ENCODE data around the gene SLC49A3.

The SLC49A3 gene

GRCh38 chr4:664713-665231 lies 24.2 kb downstream of the SLC49A3 start:
- no peak for DNase-seq

DNA sequence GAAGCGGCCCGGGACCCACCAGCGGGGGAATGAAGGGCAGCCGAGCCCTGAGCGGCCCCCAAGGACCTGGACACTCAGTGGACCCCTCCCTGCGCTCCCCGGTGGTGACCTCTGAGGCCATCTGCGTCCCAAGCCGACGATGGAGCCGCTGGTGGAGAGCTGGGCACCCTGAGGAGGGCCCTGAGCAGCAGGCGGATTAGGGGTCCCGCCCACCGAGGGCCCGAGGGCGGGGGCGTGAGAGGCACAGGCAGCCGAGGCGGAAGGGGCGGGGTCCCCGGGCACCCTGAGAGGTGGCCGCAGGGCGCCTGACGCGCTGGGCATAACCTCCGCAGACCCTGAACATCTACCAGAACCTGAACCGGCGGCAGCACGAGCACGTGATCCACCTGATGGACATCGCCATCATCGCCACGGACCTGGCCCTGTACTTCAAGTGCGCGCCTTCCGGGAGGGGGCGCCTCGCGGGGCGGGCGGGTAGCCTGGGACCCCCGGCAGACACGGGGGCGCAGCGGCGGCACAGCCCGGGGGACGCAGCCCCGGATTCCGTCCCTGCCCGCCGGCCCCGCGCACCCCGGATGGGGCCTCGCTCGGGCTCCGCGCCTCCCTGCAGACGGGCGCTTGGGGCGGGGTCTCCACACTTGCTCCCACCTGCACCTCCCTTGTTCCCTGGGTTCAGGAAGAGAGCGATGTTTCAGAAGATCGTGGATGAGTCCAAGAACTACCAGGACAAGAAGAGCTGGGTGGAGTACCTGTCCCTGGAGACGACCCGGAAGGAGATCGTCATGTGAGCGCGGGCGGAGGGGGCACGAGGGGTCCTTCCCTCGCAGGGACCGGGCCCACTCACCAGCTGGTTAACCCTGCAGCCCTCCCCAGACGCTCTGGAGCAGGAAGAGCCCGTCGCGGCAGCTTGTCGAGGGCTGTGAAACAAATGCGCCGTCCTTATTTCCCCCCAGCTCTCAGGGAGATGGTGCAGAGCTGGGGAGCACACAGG lies 25.2 kb downstream of the SLC49A3 start:
- peak; percentile 78 to 79 for DNase-seq

- no peak for DNase-seq
Observed at GRCh38 chr4:663046-663437, 25.9 kb downstream of the SLC49A3 start.

DNA sequence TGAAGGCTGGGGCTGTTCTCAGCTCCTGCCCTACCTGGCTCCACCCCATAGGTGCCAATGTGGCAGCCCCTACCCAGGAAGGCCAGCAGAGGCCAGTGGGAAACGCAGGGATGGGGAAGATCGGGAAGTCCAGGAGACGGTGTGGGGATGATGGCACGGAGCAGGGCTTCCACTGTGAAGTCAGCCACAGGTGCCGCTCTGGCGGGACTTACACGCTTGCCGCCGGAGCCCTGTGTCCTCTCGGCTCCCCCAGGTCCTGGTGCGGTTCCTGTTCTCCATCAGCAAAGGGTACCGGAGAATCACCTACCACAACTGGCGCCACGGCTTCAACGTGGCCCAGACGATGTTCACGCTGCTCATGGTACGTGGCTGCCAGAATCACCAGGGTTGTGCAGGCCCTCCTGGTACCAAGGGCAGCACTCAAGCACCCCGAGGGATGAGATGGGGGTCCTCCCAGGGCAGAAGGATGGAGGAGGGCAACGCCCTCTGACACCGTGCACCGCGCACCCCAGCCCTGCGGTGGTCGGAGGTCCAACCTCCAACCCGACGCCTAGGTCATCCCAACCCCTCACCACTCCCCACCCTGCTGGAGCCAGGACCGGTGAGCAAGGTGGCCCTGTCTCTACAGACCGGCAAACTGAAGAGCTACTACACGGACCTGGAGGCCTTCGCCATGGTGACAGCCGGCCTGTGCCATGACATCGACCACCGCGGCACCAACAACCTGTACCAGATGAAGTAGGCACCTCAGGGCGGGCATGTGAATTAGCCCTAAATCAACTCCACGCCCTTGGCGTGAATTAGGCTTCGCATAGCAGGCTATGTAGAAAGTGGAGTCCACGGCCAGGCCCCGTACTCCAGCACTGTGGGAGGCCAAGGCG lies 26.8 kb downstream of the SLC49A3 start:
- no peak for DNase-seq

GRCh38 chr4:661231-661630 lies 27.7 kb downstream of the SLC49A3 start:
- DNase-seq = no peak

- no peak for DNase-seq
Observed at GRCh38 chr4:660401-660800, 28.6 kb downstream of the SLC49A3 start.

- DNase-seq = no peak
Observed at GRCh38 chr4:659851-660250, 29.1 kb downstream of the SLC49A3 start.

- DNase-seq = no peak
Observed at GRCh38 chr4:658681-659667, 30.0 kb downstream of the SLC49A3 start.

DNA sequence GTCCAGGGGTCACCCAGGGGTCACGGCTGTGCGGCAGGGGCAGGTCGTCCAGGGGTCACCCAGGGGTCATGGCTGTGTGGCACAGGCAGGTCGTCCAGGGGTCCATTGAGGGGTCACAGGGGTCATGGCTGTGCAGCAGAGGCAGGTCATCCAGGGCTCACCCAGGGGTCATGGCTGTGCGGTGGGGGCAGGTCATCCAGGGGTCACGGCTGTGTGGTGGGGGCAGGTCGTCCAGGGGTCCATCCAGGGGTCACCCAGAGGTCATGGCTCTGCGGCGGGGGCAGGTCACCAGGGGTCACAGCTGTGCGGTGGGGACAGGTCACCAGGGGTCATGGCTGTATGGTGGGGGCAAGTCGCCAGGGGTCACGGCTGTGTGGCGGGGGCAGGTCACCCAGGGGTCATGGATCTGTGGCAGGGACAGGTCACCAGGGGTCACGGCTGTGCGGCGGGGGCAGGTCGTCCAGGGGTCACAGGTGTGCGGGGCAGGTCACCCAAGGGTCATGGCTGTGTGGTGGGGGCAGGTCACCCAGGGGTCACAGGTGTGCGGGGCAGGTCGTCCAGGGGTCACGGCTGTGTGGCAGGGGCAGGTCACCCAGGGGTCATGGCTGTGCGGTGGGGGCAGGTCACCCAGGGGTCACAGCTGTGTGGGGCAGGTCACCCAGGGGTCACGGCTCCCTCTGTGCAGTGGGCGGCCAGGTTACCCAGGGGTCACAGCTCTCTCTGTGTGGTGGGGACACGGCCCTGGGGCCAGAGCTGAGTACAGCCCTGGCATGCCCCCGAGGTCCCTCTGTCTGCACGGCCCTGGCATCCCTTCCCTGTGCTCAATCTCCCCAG lies 30.9 kb downstream of the SLC49A3 start:
- DNase-seq = no peak

- no peak for DNase-seq
Observed at GRCh38 chr4:657338-657833, 31.6 kb downstream of the SLC49A3 start.

DNA sequence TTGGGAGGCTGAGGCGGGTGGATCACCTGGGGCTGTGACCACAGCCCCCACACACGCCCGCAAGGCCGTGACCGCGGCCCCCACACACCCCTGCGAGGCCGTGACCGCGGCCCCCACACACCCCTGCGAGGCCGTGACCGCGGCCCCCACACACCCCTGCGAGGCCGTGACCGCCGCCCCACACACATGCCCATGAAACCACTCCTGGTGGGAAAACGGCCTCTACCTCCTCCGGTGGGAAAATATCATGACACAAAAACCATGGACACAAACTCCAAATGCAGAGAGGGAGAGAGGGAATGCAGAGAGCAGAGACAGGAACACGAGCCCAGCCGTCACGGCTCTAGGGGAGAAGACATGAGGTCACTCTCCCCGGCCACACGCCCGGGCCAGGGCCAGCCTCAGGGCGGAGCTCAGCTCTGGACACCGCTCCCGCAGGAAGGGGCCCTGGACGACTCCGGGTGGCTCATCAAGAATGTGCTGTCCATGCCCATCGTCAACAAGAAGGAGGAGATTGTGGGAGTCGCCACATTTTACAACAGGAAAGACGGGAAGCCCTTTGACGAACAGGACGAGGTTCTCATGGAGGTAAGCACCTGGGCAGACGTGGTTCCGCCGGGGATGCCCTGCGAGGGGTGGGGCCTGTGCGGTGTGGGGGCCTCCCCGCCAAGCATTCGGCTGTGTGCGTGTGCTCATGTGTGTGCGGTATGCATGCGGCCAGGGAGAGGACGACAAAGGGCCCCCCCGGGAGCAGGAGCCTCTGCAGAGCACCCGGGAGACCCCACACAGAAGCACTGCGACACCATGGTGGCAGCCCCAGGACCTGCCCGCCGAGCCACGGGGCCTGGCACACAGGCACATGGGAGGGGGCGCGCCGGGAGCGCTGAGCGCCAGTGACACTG lies 32.3 kb downstream of the SLC49A3 start:
- DNase-seq = no peak

DNA sequence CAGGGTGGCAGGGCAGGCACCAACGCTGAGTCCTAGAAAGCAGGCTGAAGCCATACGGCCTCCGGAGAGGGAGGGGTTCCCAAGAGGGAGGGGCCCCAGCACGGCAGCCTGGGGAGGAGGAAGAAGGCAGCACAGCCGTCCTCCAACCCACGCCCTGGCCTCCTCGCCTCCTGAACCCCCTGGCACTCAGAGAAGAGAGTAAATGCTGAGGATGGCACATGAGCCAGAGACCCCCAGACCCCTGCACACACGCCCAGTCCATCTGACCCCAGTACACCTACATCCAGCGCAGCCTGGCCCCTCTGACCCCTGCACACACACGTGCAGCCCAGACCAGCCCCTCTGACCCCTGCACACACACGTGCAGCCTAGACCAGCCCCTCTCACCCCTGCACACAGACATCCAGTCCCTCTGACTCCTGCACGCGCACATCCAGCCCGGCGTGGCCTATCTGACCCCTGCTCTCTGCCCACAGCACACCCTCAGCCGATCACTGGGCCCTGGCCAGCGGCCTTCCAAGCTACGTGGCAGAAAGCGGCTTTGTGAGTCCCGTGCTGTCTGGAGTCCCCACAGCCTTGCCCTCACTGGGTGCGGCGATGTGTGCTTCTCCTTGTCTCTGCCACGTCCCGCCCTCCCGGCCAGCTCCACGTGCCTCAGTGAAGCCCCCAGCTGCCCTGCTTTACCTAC lies 33.3 kb downstream of the SLC49A3 start:
- DNase-seq = no peak

DNA sequence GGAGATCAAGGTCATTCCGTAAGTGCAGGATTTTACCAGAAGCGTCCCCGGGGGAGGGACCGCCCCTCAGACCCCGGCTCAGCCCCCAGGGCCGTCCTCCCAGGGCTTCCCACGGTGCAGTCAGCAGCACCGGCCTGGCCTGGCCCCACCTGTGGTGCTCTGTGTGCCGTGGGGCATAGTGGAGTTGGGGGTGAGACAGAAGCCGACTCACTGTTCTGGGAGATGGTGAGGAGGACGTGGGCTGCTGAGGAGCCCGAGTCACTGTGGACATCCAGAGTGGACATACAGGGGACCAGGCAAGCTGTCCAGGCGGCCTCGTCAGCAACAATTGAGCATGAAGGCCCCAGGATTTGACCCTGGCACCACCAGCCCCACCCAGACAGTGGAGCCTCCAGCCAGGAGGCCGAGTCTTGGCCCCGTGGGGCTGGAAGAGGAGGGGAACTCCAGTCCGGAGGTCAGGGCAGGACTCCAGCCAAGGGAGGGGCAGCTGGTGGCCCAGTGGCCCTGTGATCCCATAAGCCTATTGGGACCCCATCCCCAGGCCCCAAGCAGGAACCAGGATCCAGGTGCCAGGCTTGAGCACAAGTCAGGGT lies 34.0 kb downstream of the SLC49A3 start:
- DNase-seq = no peak

DNA sequence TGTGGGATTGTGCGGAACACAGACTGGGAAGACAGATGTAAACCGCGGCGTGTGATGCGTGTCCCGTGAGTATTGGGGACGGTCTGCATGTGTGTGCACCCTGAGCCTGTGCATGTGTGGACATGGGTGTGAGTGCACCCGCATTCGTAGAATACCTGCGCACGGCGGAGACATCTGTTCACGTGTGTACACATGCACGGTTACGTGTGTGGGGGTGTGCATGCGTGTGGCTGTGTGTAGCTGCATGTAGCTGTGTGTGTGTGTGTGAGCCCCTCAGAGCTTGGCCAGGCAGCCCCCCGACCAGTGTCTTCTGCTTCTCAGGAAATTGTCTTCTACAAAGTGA lies 34.5 kb downstream of the SLC49A3 start:
- no peak for DNase-seq

- DNase-seq = no peak
Observed at GRCh38 chr4:653831-654502, 35.0 kb downstream of the SLC49A3 start.

GRCh38 chr4:653080-653821 lies 35.7 kb downstream of the SLC49A3 start:
- DNase-seq = no peak

DNA sequence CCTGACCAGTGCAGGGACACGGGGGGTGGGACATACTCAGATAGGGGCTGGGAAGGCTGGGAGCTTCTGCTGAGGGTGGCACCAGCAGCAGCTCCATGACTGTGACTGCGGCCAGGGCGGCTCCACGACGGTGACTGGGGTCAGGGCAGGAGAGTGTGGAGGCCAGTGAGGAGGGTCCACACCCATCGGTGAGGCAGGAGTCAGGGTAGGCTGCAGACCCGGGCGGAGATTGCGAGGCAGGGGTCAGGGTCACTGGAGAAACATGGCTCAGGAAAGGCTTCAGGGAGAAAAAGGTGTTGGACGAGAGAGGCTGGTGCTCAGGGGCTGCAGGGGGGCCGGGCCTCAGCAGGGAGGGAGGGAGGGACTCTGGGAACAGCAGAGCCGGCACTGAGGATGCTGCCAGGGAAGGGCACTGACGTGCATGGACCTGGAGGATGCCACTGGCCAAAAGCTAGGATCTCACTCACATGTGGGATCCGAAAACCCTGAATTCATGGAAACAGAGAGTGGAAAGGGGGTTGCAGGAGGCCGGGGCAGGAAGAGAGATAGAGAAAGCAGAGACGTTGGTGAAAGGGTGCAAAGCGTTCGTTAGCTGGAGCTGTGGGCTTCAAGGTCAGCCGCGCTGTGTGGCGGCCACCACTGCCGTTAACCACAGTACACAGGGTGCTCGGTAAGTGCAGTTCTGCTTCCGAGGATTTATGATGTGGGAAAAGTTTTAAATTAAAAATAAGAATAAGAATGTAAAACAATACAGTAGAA lies 36.9 kb downstream of the SLC49A3 start:
- DNase-seq = no peak
